ENCODE data around the gene GLRA1. TPM values are rescaled to one million over a fixed set of nuclear protein-coding genes. Genes with fewer than 3 reads are reported as not detected.

GLRA1 gene
- total RNA-seq, 1 experiment from 2014 or later = not detected

- Histone ChIP-seq H3K4me2 (ENCODE audit: low read length) (no peak overlapping the region), H3K27ac (ENCODE audit: low read length) (no peak overlapping the region), H3F3A (ENCODE audit: low read length, unreplicated experiment) (no peaks in the 10 kb centered on the region), H2AFZ (ENCODE audit: low read length) (no peak overlapping the region), H3K4me1 (ENCODE audit: insufficient read depth, low read length) (no peaks in the 10 kb centered on the region), H3K9me3 (ENCODE audit: low read length) (no peaks in the 10 kb centered on the region), H3K27me3 (ENCODE audit: low read length) (peaks cover 62% of the 10 kb centered on the region), H3K9me2 (replicated peaks; ENCODE audit: low read length) (no peaks in the 10 kb centered on the region), H3K4me3 (ENCODE audit: low read length) (no peak overlapping the region), H4K20me1 (ENCODE audit: low read length) (no peaks in the 10 kb centered on the region), H3K79me2 (ENCODE audit: low read length) (no peaks in the 10 kb centered on the region), H3K9ac (ENCODE audit: low read length) (no peak overlapping the region), H3K36me3 (ENCODE audit: low read depth, low read length) (no peaks in the 10 kb centered on the region)
- no peak for DNase-seq
- no TSS peak for BruUV-seq (replicated peaks)
- ChIA-PET POLR2A (ENCODE audit: unreplicated experiment) (no interaction called here), CTCF (no interaction called here)
- intact Hi-C loops (cut with micrococcal nuclease) = no loop called here
- TF ChIP-seq EZH2 (IDR thresholded peaks at IDR 0.05; ENCODE audit: low read length, unreplicated experiment) (no peak), CTCF (conservative IDR thresholded peaks at IDR 0.05; ENCODE audit: low read depth, low read length) (no peak), EZH2phosphoT487 (IDR thresholded peaks at IDR 0.05; ENCODE audit: borderline replicate concordance, low read length) (no peak)
- ATAC-seq = no peak
Observed at GRCh38 chr5:151958111-151958510, 33.5 kb upstream of the GLRA1 start.

GRCh38 chr5:151956725-151957124 is 32.1 kb upstream of the GLRA1 start:
- Histone ChIP-seq H3K9me3 (ENCODE audit: low read length) (no peaks in the 10 kb centered on the region), H3K4me1 (ENCODE audit: insufficient read depth, low read length) (no peaks in the 10 kb centered on the region), H3F3A (ENCODE audit: low read length, unreplicated experiment) (no peaks in the 10 kb centered on the region), H3K79me2 (ENCODE audit: low read length) (no peaks in the 10 kb centered on the region), H4K20me1 (ENCODE audit: low read length) (no peaks in the 10 kb centered on the region), H3K9ac (ENCODE audit: low read length) (no peak overlapping the region), H3K36me3 (ENCODE audit: low read depth, low read length) (no peaks in the 10 kb centered on the region), H3K27me3 (ENCODE audit: low read length) (peaks cover 53% of the 10 kb centered on the region), H2AFZ (ENCODE audit: low read length) (no peak overlapping the region), H3K4me2 (ENCODE audit: low read length) (no peak overlapping the region), H3K9me2 (replicated peaks; ENCODE audit: low read length) (no peaks in the 10 kb centered on the region), H3K4me3 (ENCODE audit: low read length) (no peak overlapping the region), H3K27ac (ENCODE audit: low read length) (no peak overlapping the region)
- intact Hi-C loops (cut with micrococcal nuclease) = no loop called here
- no peak for TF ChIP-seq EZH2 (IDR thresholded peaks at IDR 0.05; ENCODE audit: low read length, unreplicated experiment)
- no peak for TF ChIP-seq CTCF (conservative IDR thresholded peaks at IDR 0.05; ENCODE audit: low read depth, low read length)
- no peak for TF ChIP-seq EZH2phosphoT487 (IDR thresholded peaks at IDR 0.05; ENCODE audit: borderline replicate concordance, low read length)
- CTCF ChIA-PET = no interaction called here
- POLR2A ChIA-PET (ENCODE audit: unreplicated experiment) = no interaction called here
- ATAC-seq (no peak), DNase-seq (no peak)
- BruUV-seq (replicated peaks) = no TSS peak

GRCh38 chr5:151954255-151954654 is 29.6 kb upstream of the GLRA1 start:
- TF ChIP-seq EZH2phosphoT487 (IDR thresholded peaks at IDR 0.05; ENCODE audit: borderline replicate concordance, low read length) (no peak), EZH2 (IDR thresholded peaks at IDR 0.05; ENCODE audit: low read length, unreplicated experiment) (no peak), CTCF (conservative IDR thresholded peaks at IDR 0.05; ENCODE audit: low read depth, low read length) (no peak)
- Histone ChIP-seq H4K20me1 (ENCODE audit: low read length) (no peaks in the 10 kb centered on the region), H3F3A (ENCODE audit: low read length, unreplicated experiment) (no peaks in the 10 kb centered on the region), H3K9me3 (ENCODE audit: low read length) (no peaks in the 10 kb centered on the region), H3K4me1 (ENCODE audit: insufficient read depth, low read length) (no peaks in the 10 kb centered on the region), H2AFZ (ENCODE audit: low read length) (no peak overlapping the region), H3K9ac (ENCODE audit: low read length) (no peak overlapping the region), H3K36me3 (ENCODE audit: low read depth, low read length) (no peaks in the 10 kb centered on the region), H3K27ac (ENCODE audit: low read length) (no peak overlapping the region), H3K27me3 (ENCODE audit: low read length) (peaks cover 37% of the 10 kb centered on the region), H3K4me3 (ENCODE audit: low read length) (no peak overlapping the region), H3K4me2 (ENCODE audit: low read length) (no peak overlapping the region), H3K9me2 (replicated peaks; ENCODE audit: low read length) (no peaks in the 10 kb centered on the region), H3K79me2 (ENCODE audit: low read length) (no peaks in the 10 kb centered on the region)
- POLR2A ChIA-PET (ENCODE audit: unreplicated experiment) = no interaction called here
- DNase-seq = no peak
- ATAC-seq = no peak
- no TSS peak for BruUV-seq (replicated peaks)
- intact Hi-C loops (cut with micrococcal nuclease) = no loop called here
- CTCF ChIA-PET = no interaction called here
